HEK293 (cell line): Measurements from ENCODE around the gene SCML2.
A peak's percentile ranks its signal among the peaks of the same experiment; 100 is the strongest.

Experiments
- CTCF ChIA-PET: fragments of 350-600 bp; formaldehyde crosslinking; extraction: SDS; loops from one replicate; lab custom pipeline; 2021; ENCODE audit warnings: antibody characterized with exemption; lab: Yijun Ruan, JAX
- POLR2A ChIA-PET: fragments of 300-600 bp; formaldehyde crosslinking; extraction: SDS; loops from one replicate; lab custom pipeline; 2020; ENCODE audit warnings: antibody characterized with exemption, inconsistent platforms; lab: Yijun Ruan, JAX
- H3K27ac ChIP-seq: fragments of 200-500 bp; sonication (Bioruptor generic); 2 replicates; pipeline ENCODE4 v1.5.1; 2014; ENCODE audit warnings: low read depth, low read length, control low read depth, inconsistent platforms; ENCODE audit errors: extremely low read depth
- H3K36me3 ChIP-seq, 2 experiments: fragments of 200-500 bp in 1 of 2; sonication (Bioruptor generic) in 1 of 2; 1 replicate in 1 of 2; 2 replicates in 1 of 2; pipeline ENCODE4 v1.5.1; 2014 to 2017; ENCODE audit warnings: inconsistent platforms in 2 of 2, low read length in 2 of 2; ENCODE audit not compliant: control insufficient read depth in 2 of 2, insufficient read depth in 1 of 2
- H3K4me1 ChIP-seq: fragments of 200-500 bp; sonication (Bioruptor generic); 2 replicates; pipeline ENCODE4 v1.5.1; 2014; ENCODE audit warnings: mild to moderate bottlenecking, low read length, inconsistent platforms; ENCODE audit not compliant: control insufficient read depth, insufficient read depth
- H3K4me3 ChIP-seq: 2 replicates; pipeline ENCODE4 v1.5.1; 2011; ENCODE audit warnings: low read depth, mild to moderate bottlenecking, control low read depth, low read length, moderate library complexity
- H3K9me3 ChIP-seq: fragments of 200-500 bp; sonication (Bioruptor generic); 2 replicates; pipeline ENCODE4 v1.5.1; 2014; ENCODE audit warnings: low read depth, low read length, inconsistent platforms; ENCODE audit not compliant: control insufficient read depth, insufficient read depth
- GLI4 ChIP-seq: fragments of 450-650 bp; formaldehyde crosslinking; IDR thresholded peaks from 2 replicates; pipeline ENCODE4 v1.5.1; 2016; ENCODE audit warnings: missing biosample characterization, missing genetic modification characterization
- GLIS2 ChIP-seq: fragments of 450-650 bp; formaldehyde crosslinking; IDR thresholded peaks from 2 replicates; pipeline ENCODE4 v1.5.1; 2016; ENCODE audit warnings: missing biosample characterization, missing genetic modification characterization
- KLF9 ChIP-seq: fragments of 450-650 bp; formaldehyde crosslinking; IDR thresholded peaks from 2 replicates; pipeline ENCODE4 v1.5.1; 2016; ENCODE audit warnings: missing biosample characterization, missing genetic modification characterization, low read depth
- OVOL3 ChIP-seq: fragments of 450-650 bp; formaldehyde crosslinking; IDR thresholded peaks from 2 replicates; pipeline ENCODE4 v1.5.1; 2016; ENCODE audit warnings: missing biosample characterization, missing genetic modification characterization
- SCRT1 ChIP-seq: fragments of 450-650 bp; formaldehyde crosslinking; IDR thresholded peaks from 2 replicates; pipeline ENCODE4 v1.5.1; 2016; ENCODE audit warnings: missing biosample characterization, missing genetic modification characterization, borderline replicate concordance
- SCRT2 ChIP-seq: fragments of 450-650 bp; formaldehyde crosslinking; IDR thresholded peaks from 2 replicates; pipeline ENCODE4 v1.5.1; 2016; ENCODE audit warnings: missing biosample characterization, missing genetic modification characterization
- SP2 ChIP-seq: fragments of 450-650 bp; formaldehyde crosslinking; IDR thresholded peaks from 2 replicates; pipeline ENCODE4 v1.5.1; 2016; ENCODE audit warnings: missing biosample characterization, missing genetic modification characterization
- TRIM28 ChIP-seq: IDR thresholded peaks from 2 replicates; pipeline ENCODE4 v1.6.1; 2011; ENCODE audit warnings: low read length, control low read depth, borderline replicate concordance
- WT1 ChIP-seq: fragments of 450-650 bp; formaldehyde crosslinking; IDR thresholded peaks from 2 replicates; pipeline ENCODE4 v1.5.1; 2016; ENCODE audit warnings: missing biosample characterization, missing genetic modification characterization
- ZBTB11 ChIP-seq: fragments of 450-650 bp; formaldehyde crosslinking; conservative IDR thresholded peaks from 2 replicates; pipeline ENCODE4 v1.5.1; 2016; ENCODE audit warnings: low read depth, missing biosample characterization, missing genetic modification characterization
- ZFP41 ChIP-seq: fragments of 450-650 bp; formaldehyde crosslinking; IDR thresholded peaks from 2 replicates; pipeline ENCODE4 v1.5.1; 2016; ENCODE audit warnings: missing biosample characterization, missing genetic modification characterization, borderline replicate concordance
- ZNF10 ChIP-seq: fragments of 450-650 bp; formaldehyde crosslinking; IDR thresholded peaks from 2 replicates; pipeline ENCODE4 v1.5.1; 2017; ENCODE audit warnings: missing biosample characterization, missing genetic modification characterization
- ZNF169 ChIP-seq: fragments of 450-650 bp; formaldehyde crosslinking; IDR thresholded peaks from 2 replicates; pipeline ENCODE4 v1.5.1; 2016; ENCODE audit warnings: missing biosample characterization, missing genetic modification characterization
- ZNF2 ChIP-seq: fragments of 450-650 bp; formaldehyde crosslinking; IDR thresholded peaks from 2 replicates; pipeline ENCODE4 v1.5.1; 2016; ENCODE audit warnings: missing biosample characterization, missing genetic modification characterization
- ZNF274 ChIP-seq, 2 experiments: fragments of 200-500 bp in 1 of 2; fragments of 450-650 bp in 1 of 2; sonication (Bioruptor generic) in 1 of 2; formaldehyde crosslinking in 1 of 2; IDR thresholded peaks; 2 replicates each; pipeline versions ENCODE4 v1.5.1 to v1.6.1; 2014 to 2016; ENCODE audit warnings: borderline replicate concordance in 1 of 2, inconsistent platforms in 1 of 2, low read length in 1 of 2, missing biosample characterization in 1 of 2, missing genetic modification characterization in 1 of 2
- ZNF292 ChIP-seq: fragments of 450-650 bp; formaldehyde crosslinking; IDR thresholded peaks from 2 replicates; pipeline ENCODE4 v1.5.1; 2016; ENCODE audit warnings: low read depth, missing biosample characterization, missing genetic modification characterization, borderline replicate concordance
- ZNF324 ChIP-seq: fragments of 450-650 bp; formaldehyde crosslinking; IDR thresholded peaks from 2 replicates; pipeline ENCODE4 v1.5.1; 2016; ENCODE audit warnings: missing biosample characterization, missing genetic modification characterization
- ZNF341 ChIP-seq: fragments of 450-650 bp; formaldehyde crosslinking; IDR thresholded peaks from 2 replicates; pipeline ENCODE4; 2016; ENCODE audit warnings: low read depth, missing biosample characterization, missing genetic modification characterization
- ZNF366 ChIP-seq: fragments of 450-650 bp; formaldehyde crosslinking; conservative IDR thresholded peaks from 2 replicates; pipeline ENCODE4 v1.5.1; 2016; ENCODE audit warnings: missing biosample characterization, missing genetic modification characterization
- ZNF394 ChIP-seq: fragments of 450-650 bp; formaldehyde crosslinking; IDR thresholded peaks from 2 replicates; pipeline ENCODE4 v1.5.1; 2016; ENCODE audit warnings: missing biosample characterization, missing genetic modification characterization, mild to moderate bottlenecking, moderate library complexity, borderline replicate concordance
- ZNF558 ChIP-seq: fragments of 450-650 bp; formaldehyde crosslinking; IDR thresholded peaks from 2 replicates; pipeline ENCODE4 v1.5.1; 2016; ENCODE audit warnings: missing biosample characterization, missing genetic modification characterization
- ZNF571 ChIP-seq: fragments of 450-650 bp; formaldehyde crosslinking; IDR thresholded peaks from 2 replicates; pipeline ENCODE4 v1.5.0; 2017; ENCODE audit warnings: missing biosample characterization, missing genetic modification characterization
- ZNF658 ChIP-seq: fragments of 450-650 bp; formaldehyde crosslinking; IDR thresholded peaks from 2 replicates; pipeline ENCODE4; 2016; ENCODE audit warnings: missing biosample characterization, missing genetic modification characterization
- ZNF830 ChIP-seq: fragments of 450-650 bp; IDR thresholded peaks from 2 replicates; pipeline ENCODE4 v1.5.0; 2018; ENCODE audit warnings: missing biosample characterization, missing genetic modification characterization, low read depth, mild to moderate bottlenecking, moderate library complexity
- TF ChIP-seq, protein P1 (sequence below): fragments of 450-650 bp; formaldehyde crosslinking; IDR thresholded peaks from 2 replicates; pipeline ENCODE4 v1.5.1; 2016; ENCODE audit warnings: missing biosample characterization, missing genetic modification characterization
- TF ChIP-seq, protein P2 (sequence below): fragments of 450-650 bp; formaldehyde crosslinking; IDR thresholded peaks from 2 replicates; pipeline ENCODE4 v1.5.1; 2016; ENCODE audit warnings: missing biosample characterization, missing genetic modification characterization, borderline replicate concordance

Gene SCML2

DNA sequence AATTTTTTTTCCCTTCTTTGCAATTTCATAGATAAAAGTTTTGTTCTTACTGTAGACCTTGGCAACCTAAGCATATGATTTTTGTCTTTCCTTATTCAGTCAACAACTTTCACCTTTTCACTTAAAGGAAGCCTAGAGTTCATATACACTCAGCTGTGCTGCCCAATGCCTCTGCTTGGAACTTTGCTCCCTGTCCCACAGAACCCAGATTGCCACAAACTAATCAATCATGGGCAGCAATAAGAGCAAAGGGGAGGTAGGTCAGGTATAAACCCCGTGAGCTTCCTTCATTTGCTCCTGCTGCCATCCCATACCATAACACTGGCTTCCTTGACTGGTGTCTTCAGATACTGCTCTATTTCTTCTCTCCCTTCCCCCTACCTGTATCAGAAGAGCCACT, 82.8 kb downstream of the SCML2 start:
- no peaks in the 10 kb centered on the region for H3K9me3 ChIP-seq
- H3K27ac ChIP-seq, result no peak overlapping the region
- no peak overlapping the region for H3K4me3 ChIP-seq
- POLR2A ChIA-PET, result no interaction called here
- CTCF ChIA-PET, result interaction anchor here (0.7 kb wide), 1 partner anchor 13 kb away, joined by 3 read pairs; no protein-coding TSS in a partner anchor
- no peak for TF ChIP-seq GLIS2 (tag by site-specific recombination)
- no peak for TF ChIP-seq ZNF2 (tag by site-specific recombination)
- TF ChIP-seq, protein P1, sequence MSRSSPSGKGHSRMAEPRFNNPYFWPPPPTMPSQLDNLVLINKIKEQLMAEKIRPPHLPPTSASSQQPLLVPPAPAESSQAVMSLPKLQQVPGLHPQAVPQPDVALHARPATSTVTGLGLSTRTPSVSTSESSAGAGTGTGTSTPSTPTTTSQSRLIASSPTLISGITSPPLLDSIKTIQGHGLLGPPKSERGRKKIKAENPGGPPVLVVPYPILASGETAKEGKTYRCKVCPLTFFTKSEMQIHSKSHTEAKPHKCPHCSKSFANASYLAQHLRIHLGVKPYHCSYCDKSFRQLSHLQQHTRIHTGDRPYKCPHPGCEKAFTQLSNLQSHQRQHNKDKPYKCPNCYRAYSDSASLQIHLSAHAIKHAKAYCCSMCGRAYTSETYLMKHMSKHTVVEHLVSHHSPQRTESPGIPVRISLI (tag by site-specific recombination), result no peak
- no peak for TF ChIP-seq ZNF292 (tag by site-specific recombination)
- TF ChIP-seq ZNF394, result no peak
- TF ChIP-seq ZNF10 (tag by site-specific recombination), result no peak
- no peak for TF ChIP-seq ZNF274 (IDR thresholded peaks at IDR 0.05; ENCODE audit: low read length)
- no peak for TF ChIP-seq ZNF274 (tag by site-specific recombination; IDR thresholded peaks at IDR 0.05; ENCODE audit: borderline replicate concordance)
- TF ChIP-seq WT1, result no peak
- TF ChIP-seq ZNF366 (tag by site-specific recombination), result no peak
- TF ChIP-seq OVOL3 (tag by site-specific recombination), result no peak
- TF ChIP-seq ZBTB11, result no peak
- no peak for TF ChIP-seq SP2 (tag by site-specific recombination)
- TF ChIP-seq ZNF324, result no peak
- no peaks in the 10 kb centered on the region for H3K4me1 ChIP-seq
- no peaks in the 10 kb centered on the region for H3K36me3 ChIP-seq

- Histone ChIP-seq H3K4me1 (no peaks in the 10 kb centered on the region), H3K27ac (no peak overlapping the region), H3K36me3 (no peaks in the 10 kb centered on the region), H3K4me3 (no peak overlapping the region), H3K9me3 (no peaks in the 10 kb centered on the region)
- POLR2A ChIA-PET, result no interaction called here
- CTCF ChIA-PET, result no interaction called here
- TF ChIP-seq SCRT1 (peak; percentile 75; the same call in 1 of the 2 replicates), SCRT2 (tag by site-specific recombination) (peak; percentile 53), ZNF571 (tag by site-specific recombination) (no peak)
Observed at GRCh38 chrX:18271309-18271708, 83.2 kb downstream of the SCML2 start.

- Histone ChIP-seq H3K4me3 (no peak overlapping the region), H3K27ac (no peak overlapping the region), H3K36me3 (peaks cover 3 to 12% of the 10 kb centered on the region in 2 experiments; a peak in 2 of 3 replicates), H3K4me1 (0 out of 2 replicates have a peak, but pooled peaks cover 2% of the 10 kb centered on the region), H3K9me3 (no peaks in the 10 kb centered on the region)
- ChIA-PET POLR2A (no interaction called here), CTCF (interaction anchor here (0.7 to 1.6 kb wide), 3 partner anchors 16 to 324 kb away, joined by 3 to 7 read pairs (median 5); no protein-coding TSS in a partner anchor)
- no peak for TF ChIP-seq ZNF558 (tag by site-specific recombination)
- no peak for TF ChIP-seq GLI4 (tag by site-specific recombination)
- no peak for TF ChIP-seq ZNF169 (tag by site-specific recombination)
- TF ChIP-seq ZNF341, result no peak
- no peak for TF ChIP-seq GLIS2 (tag by site-specific recombination)
- no peak for TF ChIP-seq ZNF658 (tag by site-specific recombination)
- TF ChIP-seq, protein P2, sequence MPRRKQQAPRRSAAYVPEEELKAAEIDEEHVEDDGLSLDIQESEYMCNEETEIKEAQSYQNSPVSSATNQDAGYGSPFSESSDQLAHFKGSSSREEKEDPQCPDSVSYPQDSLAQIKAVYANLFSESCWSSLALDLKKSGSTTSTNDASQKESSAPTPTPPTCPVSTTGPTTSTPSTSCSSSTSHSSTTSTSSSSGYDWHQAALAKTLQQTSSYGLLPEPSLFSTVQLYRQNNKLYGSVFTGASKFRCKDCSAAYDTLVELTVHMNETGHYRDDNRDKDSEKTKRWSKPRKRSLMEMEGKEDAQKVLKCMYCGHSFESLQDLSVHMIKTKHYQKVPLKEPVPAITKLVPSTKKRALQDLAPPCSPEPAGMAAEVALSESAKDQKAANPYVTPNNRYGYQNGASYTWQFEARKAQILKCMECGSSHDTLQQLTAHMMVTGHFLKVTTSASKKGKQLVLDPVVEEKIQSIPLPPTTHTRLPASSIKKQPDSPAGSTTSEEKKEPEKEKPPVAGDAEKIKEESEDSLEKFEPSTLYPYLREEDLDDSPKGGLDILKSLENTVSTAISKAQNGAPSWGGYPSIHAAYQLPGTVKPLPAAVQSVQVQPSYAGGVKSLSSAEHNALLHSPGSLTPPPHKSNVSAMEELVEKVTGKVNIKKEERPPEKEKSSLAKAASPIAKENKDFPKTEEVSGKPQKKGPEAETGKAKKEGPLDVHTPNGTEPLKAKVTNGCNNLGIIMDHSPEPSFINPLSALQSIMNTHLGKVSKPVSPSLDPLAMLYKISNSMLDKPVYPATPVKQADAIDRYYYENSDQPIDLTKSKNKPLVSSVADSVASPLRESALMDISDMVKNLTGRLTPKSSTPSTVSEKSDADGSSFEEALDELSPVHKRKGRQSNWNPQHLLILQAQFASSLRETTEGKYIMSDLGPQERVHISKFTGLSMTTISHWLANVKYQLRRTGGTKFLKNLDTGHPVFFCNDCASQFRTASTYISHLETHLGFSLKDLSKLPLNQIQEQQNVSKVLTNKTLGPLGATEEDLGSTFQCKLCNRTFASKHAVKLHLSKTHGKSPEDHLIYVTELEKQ (tag by site-specific recombination), result no peak
- TF ChIP-seq KLF9 (tag by site-specific recombination), result no peak
- no peak for TF ChIP-seq TRIM28
- TF ChIP-seq ZFP41, result no peak
- TF ChIP-seq ZNF830 (tag by site-specific recombination), result no peak
Observed at GRCh38 chrX:18255059-18255458, 99.4 kb downstream of the SCML2 start.
